ENCODE data around the gene PDCD1LG2.

GRCh38 chr9:5575000-5575399 lies 64.7 kb downstream of the PDCD1LG2 start:
- no peak for TF ChIP-seq CTCF (IDR thresholded peaks at IDR 0.05)
- no peak for TF ChIP-seq POLR2A (IDR thresholded peaks at IDR 0.05; ENCODE audit: low read depth)
- TF ChIP-seq EP300 (IDR thresholded peaks at IDR 0.05), result no peak
- no peak for TF ChIP-seq POLR2AphosphoS5 (IDR thresholded peaks at IDR 0.05)

Measured in esophagus muscularis mucosa (tissue), 4 donors.